Mesothelial cell of epicardium (in vitro differentiated cells): Measurements from ENCODE around the gene HBS1L. TPM values are rescaled to one million over a fixed set of nuclear protein-coding genes. Genes with fewer than 3 reads are reported as not detected.

Experiments used
- DNase-seq, 2 experiments: peaks; one replicate each; pipeline ENCODE4 v3.0.0; 2021; ENCODE audit warnings: low spot score in 2 of 2; ENCODE audit not compliant: unreplicated experiment in 2 of 2
- H3K27ac Mint-ChIP-seq: 2 replicates; pipeline ENCODE4 v1.8.0; 2021; ENCODE audit warnings: mixed read lengths
- H3K27me3 Mint-ChIP-seq: 2 replicates; pipeline ENCODE4 v1.8.0; 2021; ENCODE audit warnings: low read depth, mixed read lengths
- H3K36me3 Mint-ChIP-seq: 2 replicates; pipeline ENCODE4 v1.8.0; 2021; ENCODE audit warnings: mixed read lengths
- H3K4me1 Mint-ChIP-seq: 2 replicates; pipeline ENCODE4 v1.8.0; 2021; ENCODE audit warnings: mixed read lengths
- H3K4me3 Mint-ChIP-seq: 2 replicates; pipeline ENCODE4 v1.8.0; 2021; ENCODE audit warnings: mild to moderate bottlenecking, moderate library complexity, mixed read lengths
- H3K9me3 Mint-ChIP-seq: 2 replicates; pipeline ENCODE4 v1.8.0; 2021; ENCODE audit warnings: mixed read lengths
- total RNA-seq: library from RNA; stranded (reverse); gene quantifications from 3 replicates; pipeline ENCODE4 v1.2.1, GENCODE V29; 2021
- TF ChIP-seq, protein P1 (sequence below): fragments of 200-600 bp; sonication (generic); IDR thresholded peaks from one replicate; pipeline ENCODE4 v1.5.0; 2021; ENCODE audit warnings: antibody characterized with exemption; ENCODE audit not compliant: unreplicated experiment

HBS1L gene
- total RNA-seq, 1 donor from 2014 or later: 75.7 TPM

DNA sequence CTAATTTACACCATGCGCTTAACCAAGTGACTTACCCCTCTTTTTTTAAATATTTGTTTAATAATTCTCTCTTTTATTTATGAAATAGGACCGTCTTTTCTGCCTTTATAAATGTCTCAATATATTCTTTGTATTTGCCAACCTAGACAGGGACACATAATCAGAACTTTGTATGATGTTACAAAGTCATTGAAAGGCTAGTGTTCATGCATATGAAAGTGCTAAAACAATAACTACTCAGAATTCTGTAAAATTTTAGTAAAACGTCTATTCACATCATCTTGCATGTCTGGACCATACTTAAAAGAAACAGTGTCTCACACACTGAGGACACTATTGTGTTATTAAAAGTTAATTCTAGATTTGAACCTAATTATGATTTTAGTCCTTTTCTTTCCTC, 41.1 kb upstream of the HBS1L start:
- Mint-ChIP-seq H3K27me3 (peaks cover 54% of the 10 kb centered on the region), H3K27ac (no peak overlapping the region), H3K4me3 (no peak overlapping the region), H3K36me3 (no peaks in the 10 kb centered on the region), H3K9me3 (no peaks in the 10 kb centered on the region), H3K4me1 (no peaks in the 10 kb centered on the region)
- TF ChIP-seq, protein P1, sequence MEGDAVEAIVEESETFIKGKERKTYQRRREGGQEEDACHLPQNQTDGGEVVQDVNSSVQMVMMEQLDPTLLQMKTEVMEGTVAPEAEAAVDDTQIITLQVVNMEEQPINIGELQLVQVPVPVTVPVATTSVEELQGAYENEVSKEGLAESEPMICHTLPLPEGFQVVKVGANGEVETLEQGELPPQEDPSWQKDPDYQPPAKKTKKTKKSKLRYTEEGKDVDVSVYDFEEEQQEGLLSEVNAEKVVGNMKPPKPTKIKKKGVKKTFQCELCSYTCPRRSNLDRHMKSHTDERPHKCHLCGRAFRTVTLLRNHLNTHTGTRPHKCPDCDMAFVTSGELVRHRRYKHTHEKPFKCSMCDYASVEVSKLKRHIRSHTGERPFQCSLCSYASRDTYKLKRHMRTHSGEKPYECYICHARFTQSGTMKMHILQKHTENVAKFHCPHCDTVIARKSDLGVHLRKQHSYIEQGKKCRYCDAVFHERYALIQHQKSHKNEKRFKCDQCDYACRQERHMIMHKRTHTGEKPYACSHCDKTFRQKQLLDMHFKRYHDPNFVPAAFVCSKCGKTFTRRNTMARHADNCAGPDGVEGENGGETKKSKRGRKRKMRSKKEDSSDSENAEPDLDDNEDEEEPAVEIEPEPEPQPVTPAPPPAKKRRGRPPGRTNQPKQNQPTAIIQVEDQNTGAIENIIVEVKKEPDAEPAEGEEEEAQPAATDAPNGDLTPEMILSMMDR: no peak
- DNase-seq: no peak

DNA sequence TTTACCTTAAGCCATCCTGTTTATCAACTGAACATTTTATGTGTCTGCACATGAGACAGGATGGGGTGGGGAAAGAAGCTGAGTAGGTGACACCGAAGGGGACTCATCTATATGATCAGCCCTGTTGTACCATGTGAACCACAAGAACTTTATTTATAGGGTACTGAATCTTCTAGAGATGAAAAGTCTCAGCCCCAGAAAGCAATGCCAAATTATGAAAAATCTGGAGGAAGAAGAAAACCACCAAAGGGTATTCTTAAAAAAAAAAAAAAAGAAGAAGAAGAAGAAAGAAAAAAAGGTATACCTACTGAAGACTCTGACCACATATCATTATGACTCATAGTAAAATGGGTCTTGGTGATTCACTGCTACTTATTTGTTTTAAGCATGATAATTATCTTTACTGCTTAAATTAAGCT, 39.8 kb upstream of the HBS1L start:
- H3K9me3 Mint-ChIP-seq: no peaks in the 10 kb centered on the region
- H3K27me3 Mint-ChIP-seq: peaks cover 43% of the 10 kb centered on the region
- H3K27ac Mint-ChIP-seq: no peak overlapping the region
- no peak for DNase-seq
- H3K4me3 Mint-ChIP-seq: no peak overlapping the region
- H3K36me3 Mint-ChIP-seq: no peaks in the 10 kb centered on the region
- no peaks in the 10 kb centered on the region for H3K4me1 Mint-ChIP-seq
- TF ChIP-seq, protein P1: no peak

DNA sequence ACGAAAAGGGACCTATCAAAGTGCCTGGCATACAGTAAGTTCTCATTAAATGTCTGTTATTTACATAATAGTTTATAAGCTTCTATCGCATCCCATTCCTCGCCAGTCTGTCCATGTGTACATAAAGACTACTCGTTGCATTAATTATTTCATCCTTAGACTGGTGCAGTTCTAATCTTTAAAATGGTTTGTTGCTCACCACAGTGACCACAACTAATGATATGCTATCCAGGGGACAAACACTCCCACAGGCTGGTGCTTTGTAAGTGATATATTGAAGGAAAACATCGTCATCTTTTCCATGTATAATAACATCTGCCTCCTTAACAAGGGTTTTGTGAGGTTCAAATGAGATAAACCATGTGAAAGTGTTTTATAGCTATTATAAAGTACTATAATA, 39.0 kb upstream of the HBS1L start:
- H3K27me3 Mint-ChIP-seq: peaks cover 36% of the 10 kb centered on the region
- no peak overlapping the region for H3K4me3 Mint-ChIP-seq
- H3K4me1 Mint-ChIP-seq: no peaks in the 10 kb centered on the region
- TF ChIP-seq, protein P1: no peak
- no peaks in the 10 kb centered on the region for H3K9me3 Mint-ChIP-seq
- H3K27ac Mint-ChIP-seq: no peak overlapping the region
- H3K36me3 Mint-ChIP-seq: no peaks in the 10 kb centered on the region
- no peak for DNase-seq

DNA sequence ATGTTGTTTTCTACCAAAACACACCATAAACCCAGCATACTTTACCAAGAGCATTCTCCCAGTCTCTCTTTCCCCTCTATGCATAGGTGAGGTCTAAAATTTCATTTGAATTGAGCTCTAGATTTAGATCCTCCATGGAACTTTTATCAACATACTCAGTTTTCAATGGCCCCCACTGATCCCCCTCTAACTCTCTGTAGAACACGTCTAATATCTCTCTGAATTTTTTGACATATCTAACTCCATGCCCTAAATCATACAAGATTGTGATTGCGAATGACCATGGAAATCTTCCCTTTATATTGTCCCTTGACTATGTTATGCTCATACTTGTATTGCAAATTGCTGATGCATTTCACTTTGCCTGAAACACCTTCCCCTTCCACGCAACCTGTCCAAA, 38.1 kb upstream of the HBS1L start:
- H3K27me3 Mint-ChIP-seq: peaks cover 37% of the 10 kb centered on the region
- no peak overlapping the region for H3K27ac Mint-ChIP-seq
- H3K36me3 Mint-ChIP-seq: no peaks in the 10 kb centered on the region
- DNase-seq: no peak
- H3K9me3 Mint-ChIP-seq: no peaks in the 10 kb centered on the region
- TF ChIP-seq, protein P1: no peak
- no peak overlapping the region for H3K4me3 Mint-ChIP-seq
- no peaks in the 10 kb centered on the region for H3K4me1 Mint-ChIP-seq

DNA sequence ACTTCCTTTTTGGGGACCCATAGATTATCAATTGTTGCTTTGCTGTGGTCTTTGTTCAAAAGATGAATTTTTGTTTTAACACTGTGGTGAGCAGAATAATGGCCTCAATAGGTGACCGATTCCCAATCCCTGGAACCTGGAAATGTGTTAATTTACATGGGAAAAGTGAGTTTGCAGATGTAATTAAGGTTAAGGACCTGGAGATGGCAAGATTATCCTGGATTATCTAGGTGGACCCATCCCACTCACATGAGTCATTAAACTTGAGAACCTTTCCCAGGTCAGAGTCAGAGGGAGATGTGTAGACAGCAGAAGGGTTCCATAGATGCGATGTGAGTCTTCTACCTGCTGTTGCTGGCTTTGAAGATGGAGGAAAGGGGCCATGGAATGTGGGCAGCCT, 36.2 kb upstream of the HBS1L start:
- no peak for DNase-seq
- Mint-ChIP-seq H3K4me1 (no peaks in the 10 kb centered on the region), H3K27me3 (peaks cover 26% of the 10 kb centered on the region), H3K36me3 (no peaks in the 10 kb centered on the region), H3K4me3 (no peak overlapping the region), H3K27ac (no peak overlapping the region), H3K9me3 (no peaks in the 10 kb centered on the region)
- TF ChIP-seq, protein P1: no peak

DNA sequence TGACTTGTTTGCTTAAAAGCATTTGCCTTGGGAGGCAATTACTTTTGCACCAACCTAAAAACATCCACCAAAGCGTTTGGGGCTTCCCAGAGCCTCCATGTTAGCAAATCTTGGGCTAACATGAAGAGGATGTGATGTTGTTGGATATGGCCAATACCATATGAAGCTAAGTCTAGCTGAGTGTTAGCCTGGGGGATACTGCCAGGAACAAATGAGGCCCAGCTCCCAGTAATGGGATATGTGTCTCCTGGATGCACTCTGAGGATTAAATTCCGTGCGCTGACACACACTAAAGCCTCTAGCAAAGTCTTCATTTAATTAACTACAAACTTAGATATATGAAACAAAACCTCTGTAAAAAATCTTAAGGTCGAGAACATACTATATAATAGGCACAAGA, 35.3 kb upstream of the HBS1L start:
- H3K27ac Mint-ChIP-seq: no peak overlapping the region

More for the DNA sequence above, 35.3 kb upstream of the HBS1L start:
- H3K4me1 Mint-ChIP-seq: no peaks in the 10 kb centered on the region
- DNase-seq: no peak
- H3K9me3 Mint-ChIP-seq: no peaks in the 10 kb centered on the region
- H3K4me3 Mint-ChIP-seq: no peak overlapping the region
- no peaks in the 10 kb centered on the region for H3K36me3 Mint-ChIP-seq
- peaks cover 24% of the 10 kb centered on the region for H3K27me3 Mint-ChIP-seq
- TF ChIP-seq, protein P1: no peak
